Measurements from ENCODE around the gene FBXO15.

The FBXO15 gene

DNA sequence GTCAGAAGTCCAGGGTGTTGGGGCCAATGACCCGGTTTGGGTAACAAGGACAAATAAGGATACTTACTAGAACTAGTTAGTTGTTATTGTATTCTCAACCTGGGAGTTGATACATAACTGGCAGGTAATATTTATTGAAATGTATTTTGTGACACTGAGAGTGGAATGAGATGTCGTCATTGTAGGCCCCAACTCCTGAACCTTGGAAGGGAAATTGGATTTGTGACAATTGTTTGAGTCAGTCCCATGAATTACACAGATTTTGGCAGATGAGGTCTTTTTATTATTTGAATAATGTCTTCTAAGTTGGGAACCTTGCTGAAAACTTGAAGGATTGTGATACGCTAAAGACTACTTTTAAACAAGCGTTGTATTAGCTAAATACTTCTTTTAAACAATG lies 5.7 kb upstream of the FBXO15 start:
- no peak for DNase-seq (ENCODE audit: low read depth)

DNA sequence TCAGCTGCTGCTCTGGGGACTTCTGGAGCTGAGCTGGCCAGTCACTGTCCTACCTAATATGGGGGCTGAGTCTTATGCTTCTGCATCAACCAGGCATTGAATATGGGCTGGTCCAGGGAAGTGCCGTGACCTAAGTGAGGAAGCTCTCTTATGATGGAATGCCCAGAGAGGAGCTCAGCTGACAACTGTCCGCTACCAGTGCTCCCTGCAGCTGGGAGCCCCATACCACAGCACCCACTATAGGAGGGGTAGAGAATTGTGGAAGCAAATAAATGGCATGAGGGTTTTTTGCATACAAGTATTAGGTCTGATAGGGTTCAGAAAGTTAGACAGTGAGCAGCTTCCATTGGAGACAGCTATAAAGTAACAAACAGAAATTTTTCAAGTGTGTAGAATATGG lies 5.2 kb upstream of the FBXO15 start:
- no peak for DNase-seq (ENCODE audit: low read depth)

DNA sequence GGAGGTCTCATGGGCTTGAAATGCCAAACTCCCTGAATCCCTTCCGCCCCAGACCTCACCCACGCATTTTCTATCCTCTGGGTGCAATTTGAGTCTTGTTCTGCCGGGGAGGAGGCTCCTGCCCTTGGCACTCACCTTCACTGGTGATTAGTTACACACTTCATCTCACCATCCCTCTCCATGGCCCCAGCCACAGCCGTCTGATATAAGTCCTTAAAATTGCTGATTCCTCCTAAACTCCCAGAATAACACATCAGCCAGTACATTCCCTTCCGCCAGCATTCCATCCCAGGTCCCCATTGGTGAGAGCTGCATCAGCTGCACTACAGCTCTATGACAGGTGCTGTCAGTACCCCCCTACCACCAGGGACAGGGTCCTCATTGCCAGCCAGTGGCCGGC lies 4.6 kb upstream of the FBXO15 start:
- no peak for DNase-seq (ENCODE audit: low read depth)

DNA sequence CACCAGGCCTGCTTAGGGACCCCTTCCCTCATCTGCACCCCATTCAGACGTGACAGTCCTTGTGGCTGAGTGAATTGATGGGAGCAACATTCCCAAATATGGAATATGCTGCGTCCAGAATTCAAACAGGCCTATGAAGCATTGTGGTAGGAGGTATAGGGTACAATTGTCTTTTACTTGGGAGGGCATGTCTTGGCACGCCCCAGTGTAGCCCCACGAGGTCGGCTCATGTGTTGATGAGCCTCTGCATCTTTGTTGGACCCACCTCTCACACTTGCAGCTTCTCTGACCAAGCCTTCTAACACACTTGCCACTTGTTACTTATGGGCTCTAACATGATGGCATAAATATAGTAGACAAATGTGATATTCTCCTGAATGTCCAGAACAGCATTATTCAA lies 2.2 kb upstream of the FBXO15 start:
- no peak for DNase-seq (ENCODE audit: low read depth)

DNA sequence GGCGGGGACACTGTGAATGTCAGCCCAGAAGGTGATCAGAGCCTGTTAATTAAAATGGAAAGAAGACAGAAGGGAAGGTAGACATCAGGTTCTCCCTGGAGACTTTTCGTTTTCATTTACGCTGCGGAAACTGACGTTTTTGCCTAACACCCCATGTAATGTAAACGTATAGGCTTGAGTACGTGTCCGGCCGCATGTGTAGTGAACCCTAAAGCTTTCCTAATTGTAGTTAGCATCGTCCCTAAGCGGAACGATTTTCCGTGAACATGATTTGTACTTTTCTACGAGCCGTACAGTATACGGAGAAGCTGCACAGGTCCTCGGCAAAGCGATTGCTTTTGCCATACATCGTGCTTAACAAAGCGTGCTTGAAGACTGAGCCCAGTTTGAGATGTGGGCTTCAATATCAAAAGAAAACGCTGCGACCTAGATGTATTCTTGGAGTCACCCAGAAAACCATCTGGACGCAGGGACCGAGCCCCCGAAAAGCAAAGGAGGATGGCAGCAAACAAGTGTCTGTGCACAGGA lies 973 bp upstream of the FBXO15 start:
- no peak for DNase-seq (ENCODE audit: low read depth)

DNA sequence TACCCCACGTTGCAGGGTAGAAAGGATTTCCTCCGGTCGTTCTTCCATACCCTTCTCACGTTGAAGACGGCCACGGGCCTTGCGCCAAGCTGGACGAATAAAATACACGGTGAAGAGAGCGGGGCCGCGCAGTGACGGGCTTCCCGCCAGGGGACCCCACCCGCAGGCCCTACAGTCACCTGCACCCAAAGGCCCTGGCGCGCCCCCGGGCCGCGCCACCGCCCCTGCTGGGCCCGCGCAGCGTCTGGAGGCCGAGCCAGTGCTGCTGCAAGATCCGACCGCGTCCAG lies 199 bp downstream of the FBXO15 start:
- DNase-seq (ENCODE audit: low read depth) = no peak

DNA sequence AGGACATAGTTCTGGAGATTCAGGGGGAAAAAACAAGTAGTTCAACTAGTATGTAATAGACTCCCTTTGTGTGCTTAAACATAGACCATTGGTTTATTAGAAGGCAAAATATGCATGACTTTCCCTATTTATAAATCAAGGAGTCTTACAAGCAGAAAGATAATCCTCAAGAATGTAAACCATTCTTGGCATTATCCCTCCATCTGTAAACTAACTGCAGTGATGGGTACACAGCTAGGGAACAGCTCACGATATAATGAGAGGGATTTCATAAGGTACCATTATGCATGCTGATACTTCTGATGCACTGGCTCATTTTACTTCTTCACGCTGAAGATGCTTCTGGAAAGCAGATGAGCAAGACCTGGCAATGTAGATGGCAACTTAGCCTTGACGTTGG lies 878 bp downstream of the FBXO15 start:
- peak; percentile 46 for DNase-seq (ENCODE audit: low read depth)

DNA sequence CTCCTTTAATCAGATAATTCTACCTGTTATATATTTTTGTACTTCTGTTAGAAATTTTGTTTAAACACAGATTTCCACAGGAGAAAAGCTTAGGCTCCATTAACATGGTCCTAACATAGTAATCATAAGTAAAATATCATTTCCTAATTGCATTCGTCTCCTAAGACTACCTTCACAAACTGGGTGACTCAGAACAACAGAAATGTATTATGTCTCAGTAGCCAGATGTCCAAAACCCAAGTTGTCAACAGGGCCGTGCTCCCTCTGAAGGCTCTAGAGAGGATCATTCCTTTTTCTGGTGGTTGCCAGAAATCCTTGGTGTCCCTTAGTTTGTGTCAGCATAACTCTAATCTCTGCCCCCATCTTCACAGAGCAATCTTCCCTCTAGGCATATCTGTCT lies 5.4 kb downstream of the FBXO15 start:
- DNase-seq (ENCODE audit: low read depth) = no peak

DNA sequence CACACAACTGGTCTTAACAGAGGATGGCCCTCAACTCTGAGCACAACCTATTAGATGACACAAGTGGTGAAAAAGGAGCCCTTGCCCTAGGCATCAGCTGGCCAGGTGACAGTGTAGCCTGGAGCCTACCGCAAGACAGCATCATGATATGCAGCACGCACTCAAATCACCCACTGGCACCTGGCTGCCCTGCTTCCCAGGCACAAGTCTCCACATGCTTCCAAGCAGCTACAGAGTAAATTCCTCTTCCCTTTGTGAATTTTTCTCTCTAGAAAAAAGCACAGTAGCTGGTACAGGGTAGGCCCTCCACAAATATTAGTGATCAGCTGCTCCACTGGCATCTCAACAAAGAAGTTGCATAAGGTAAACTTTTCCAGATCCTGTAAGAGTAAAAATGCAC lies 6.0 kb downstream of the FBXO15 start:
- no peak for DNase-seq (ENCODE audit: low read depth)

DNA sequence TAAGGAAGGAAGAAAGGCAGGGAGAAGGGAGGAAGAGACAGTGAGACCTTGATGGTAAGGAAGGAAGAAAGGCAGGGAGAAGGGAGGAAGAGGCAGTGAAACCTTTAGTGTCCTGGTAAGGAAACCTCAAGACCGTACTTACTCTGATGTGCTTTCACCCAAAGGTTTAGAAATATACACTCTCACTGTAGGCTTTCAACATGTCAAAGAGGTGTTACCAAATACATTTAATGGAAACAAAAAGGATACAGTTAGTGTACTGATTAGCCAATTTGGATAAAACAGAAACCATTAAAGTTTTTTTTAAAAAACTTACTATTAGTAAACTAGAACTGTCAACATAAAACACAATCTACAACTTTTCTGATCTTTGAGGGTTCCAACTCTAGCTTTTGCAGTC lies 7.1 kb downstream of the FBXO15 start:
- no peak for DNase-seq (ENCODE audit: low read depth)

DNA sequence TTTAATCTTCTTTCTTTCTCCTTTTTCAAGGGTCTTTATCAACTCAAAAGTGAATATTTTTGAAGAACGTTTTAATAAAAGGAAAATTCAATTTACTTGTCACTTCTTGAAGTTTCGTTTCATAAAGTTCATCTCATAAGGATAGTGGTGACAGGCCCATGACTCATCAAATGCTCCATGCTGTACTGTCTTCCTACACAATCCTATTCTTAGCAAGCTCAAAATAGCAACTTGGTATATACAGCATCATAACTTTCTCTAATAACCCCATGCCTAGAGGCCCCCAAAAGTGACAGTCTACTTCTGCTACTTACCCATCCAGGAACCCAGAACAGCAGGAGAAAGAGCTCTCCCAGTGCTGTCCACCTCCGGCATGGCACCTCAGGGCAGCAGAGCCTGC lies 7.7 kb downstream of the FBXO15 start:
- no peak for DNase-seq (ENCODE audit: low read depth)

DNA sequence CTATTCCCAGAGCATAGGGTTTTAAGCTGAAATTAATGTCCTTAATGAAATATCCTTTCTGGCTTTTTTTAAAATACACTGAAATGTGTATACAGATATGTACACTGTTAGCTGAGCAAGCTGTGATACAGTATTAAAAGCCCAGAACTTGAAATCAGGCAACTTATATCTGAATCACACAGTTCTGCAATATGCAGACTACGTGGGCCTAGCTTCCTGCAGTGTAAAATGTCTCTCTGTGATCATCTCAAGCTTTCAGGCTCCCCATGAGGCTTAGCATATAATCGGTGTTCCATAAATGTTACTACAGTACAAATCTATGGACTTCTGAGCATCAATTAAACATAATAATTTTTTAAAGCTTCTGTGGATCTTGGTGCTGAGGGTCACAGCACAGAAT lies 8.2 kb downstream of the FBXO15 start:
- DNase-seq (ENCODE audit: low read depth) = no peak

DNA sequence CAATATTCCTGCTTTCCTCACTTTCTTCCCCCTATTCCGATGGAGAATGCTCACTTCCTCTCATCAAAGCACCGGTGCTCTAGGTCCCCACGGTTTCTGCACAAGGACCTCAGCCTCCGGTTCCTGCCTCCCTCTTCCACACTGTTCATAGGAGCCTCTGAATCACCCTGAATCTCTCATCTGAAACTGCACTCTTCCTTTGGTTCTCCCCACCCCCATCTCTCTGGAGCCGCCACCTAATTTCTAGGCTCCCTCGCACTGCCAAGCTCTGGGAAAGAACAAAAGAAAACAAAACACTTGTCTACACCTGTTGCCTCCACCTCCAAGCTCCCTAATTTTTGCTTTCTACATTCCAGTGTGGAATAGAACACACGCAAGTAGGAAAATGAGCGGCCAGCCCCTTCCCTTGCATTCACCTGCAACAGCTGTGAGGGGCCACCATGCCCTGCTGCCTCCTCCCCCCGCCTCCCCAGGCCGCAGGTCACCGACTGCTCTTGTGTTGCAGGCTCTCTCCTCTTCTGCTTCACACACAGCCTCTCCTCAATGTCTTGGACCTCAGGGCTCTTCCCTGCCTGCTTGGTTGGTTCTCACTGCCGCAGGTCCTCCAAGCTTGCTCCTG lies 9.6 kb downstream of the FBXO15 start:
- DNase-seq (ENCODE audit: low read depth) = no peak

DNA sequence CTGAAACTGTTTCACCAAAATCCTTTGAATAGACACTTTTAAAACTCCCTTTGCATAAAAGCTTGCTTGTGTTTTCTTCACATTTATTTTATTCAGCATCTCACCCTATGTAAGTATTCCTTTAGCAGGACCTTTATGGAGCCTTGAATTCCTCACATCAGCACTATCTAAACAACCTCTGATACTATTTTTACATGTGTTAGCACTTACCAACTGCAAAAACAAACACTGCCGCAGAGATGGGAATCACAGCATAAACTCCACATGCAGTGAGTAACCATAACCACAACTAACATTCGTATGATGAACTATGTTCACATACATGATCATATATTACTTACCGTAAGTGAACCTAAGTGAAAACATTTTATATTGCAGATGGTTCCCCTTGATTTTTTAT lies 15.4 kb downstream of the FBXO15 start:
- no peak for DNase-seq (ENCODE audit: low read depth)

DNA sequence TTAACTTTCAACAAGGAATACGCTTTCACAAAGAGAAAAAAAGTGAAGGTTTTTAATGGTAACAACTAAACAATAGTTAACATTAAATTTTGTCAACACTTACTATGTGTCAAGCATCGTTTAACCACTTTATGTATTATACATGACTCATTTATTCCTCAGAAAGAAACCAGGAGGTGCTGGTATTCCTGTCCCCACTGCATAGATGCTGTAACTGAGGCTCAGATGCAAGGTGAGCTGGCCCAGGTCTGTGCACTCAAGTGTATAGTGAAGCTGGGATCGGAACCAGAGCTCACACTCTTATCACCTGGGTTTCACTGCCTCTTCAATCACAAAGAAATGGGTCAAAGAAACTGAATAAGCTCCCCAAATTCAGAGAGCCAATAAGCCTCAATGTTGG lies 16.5 kb downstream of the FBXO15 start:
- DNase-seq (ENCODE audit: low read depth) = no peak

DNA sequence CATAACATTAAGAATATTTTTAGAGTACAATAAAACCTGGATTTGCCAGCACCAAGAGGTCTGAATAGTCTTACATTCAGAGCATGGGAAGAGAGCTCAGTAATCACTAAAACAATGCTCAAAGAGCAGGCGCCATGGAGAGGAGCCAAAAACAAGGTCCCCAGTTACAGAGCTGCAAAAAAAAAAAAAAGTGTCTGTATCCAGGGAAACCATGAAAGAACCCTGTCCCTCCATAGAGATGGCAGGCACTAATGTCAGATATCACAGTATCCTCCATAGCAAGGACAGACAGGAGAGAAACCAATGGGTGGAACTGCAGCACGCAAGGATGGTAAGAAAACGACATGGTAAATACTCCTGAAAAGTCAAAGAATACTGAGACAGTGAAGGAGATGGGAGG lies 19.5 kb downstream of the FBXO15 start:
- DNase-seq (ENCODE audit: low read depth) = no peak

DNA sequence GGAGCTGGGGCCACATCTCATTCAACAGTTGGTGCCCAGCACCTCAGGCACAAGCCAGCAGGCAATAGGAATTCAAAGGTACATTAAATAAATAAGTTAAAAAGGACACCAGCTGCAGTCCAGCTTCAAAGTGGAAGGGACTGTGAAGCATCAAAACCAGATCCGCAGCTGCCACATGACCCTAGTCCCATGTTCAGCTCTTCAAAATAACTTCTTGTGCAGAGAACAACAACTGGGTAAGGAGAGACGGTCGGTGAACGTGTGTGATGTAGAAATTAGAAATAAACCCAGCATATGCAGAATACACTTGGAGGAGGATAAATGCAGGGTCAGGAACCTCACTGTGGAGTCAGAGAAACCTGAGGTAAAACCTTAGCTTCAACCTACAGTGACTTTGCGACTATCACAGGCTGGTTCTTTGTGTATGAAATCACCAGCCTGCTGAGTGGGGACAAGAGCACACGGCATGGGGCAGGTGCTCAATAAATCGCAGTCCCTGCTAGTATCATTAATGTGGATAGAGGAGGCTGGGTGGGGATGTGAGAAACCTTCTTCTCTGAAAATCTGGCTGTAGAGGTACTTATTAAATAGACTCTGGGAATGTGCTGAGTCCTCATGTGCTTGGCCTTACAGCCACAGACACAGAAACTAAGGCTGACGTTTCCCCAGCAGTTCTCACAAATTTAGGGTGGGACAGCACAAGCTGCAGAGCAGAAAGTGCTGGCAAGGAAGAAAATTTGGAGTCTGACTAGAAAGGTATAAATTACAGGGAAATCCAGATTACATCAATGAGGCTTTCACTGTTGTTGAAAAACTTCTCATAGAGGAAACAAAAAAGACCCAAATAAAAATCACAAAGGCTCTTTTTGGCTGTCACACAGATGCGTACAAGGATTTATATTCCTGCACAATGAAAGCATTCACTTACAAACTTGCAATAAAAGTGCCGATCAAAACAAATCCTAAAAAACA lies 20.7 kb downstream of the FBXO15 start:
- no peak for DNase-seq (ENCODE audit: low read depth)

DNA sequence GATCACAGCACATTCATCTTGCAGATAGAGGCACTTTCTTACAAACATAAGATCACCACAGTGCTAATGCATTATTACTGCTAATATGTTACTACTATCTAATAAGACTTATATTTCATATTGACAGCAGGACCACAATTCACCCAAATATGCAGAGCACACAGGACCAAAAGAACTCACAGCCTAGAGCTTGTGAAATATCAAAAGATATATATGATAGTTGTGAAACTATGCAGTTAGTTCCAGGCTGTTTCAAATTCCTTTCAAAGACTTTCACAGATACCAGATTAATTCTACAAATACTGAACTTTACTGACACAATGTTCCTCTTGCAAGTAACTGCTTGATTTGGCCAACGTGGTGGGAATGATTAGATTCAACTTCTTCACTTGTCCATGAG lies 23.0 kb downstream of the FBXO15 start:
- DNase-seq (ENCODE audit: low read depth) = no peak

DNA sequence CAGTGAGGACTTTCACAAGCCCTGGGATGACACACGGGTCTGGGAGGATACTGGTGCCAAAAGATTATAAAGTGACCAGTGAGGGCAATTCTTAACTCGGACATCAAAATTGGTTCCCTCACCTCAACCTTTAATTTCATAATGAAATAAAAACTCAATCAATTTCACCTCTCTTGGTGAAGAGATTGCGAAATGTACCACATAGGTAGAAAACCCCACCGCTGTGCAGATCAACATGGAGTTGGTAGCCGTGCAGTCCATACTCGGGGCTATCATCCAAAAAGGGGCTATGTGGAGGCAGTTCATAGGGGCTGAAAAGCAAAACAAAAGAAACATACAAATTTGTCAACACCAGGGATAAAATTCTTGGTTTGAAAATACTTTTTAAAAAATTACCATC lies 24.4 kb downstream of the FBXO15 start:
- DNase-seq (ENCODE audit: low read depth) = no peak

DNA sequence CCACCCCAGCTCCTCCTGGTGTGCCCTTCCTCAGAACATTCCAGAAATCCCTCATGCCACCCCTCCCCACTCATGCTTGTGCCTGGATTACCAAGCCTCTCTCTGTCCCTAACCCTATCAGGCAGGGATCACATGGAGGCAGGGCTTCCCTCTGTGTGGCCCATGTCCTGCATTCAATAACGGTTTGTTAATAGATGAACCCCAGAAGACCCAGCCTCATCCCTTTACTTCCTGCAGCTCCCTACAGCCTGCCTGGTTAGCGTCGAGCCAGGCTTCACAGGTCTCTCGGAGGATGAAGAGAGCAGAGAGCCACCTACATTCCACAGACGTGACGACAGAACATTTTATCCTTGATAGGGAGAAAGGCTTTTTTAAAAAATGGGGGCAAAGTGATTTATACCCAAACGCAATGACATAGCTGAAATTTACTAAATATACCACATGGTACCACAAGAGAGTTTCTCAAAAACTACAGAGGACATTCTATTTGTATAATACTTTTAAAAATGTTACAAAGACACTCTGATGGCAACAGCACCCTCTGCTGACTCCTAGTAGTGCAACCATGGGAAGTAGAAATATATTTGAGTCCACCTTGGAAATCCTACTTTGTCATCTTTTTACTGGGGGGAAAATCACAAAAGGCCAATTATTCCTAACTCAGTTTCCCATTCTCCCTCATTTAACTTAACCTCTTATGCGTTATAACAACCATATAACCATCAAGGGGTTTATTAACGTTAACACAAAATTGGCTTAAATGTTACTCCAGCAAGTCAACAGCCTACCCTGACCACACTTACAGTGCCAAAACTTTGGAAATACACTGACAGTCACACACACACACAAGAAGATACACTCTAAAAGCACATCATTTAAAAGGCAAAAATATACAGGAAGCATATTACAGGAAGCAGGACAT lies 30.7 kb downstream of the FBXO15 start:
- peak; percentile 8 for DNase-seq (ENCODE audit: low read depth)

DNA sequence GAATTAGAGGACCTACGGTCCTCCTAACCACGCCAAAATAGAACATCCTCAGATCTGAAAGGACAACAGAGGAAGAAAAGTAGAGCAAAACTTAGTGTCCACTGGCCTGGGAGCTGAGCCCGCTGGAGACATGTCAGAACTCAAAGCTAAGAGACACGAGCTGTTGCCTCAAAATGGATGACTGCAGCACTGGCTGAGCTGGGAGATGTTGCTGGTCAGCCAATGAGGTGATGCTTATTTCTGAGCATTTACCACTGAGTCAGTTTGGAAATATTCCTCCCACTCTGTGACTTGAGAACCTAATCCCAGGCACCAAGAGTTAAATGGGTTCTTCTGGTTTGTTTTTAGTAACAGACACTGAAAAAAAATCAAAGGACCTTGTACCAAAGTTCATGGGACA lies 32.6 kb downstream of the FBXO15 start:
- DNase-seq (ENCODE audit: low read depth) = peak; percentile 19

DNA sequence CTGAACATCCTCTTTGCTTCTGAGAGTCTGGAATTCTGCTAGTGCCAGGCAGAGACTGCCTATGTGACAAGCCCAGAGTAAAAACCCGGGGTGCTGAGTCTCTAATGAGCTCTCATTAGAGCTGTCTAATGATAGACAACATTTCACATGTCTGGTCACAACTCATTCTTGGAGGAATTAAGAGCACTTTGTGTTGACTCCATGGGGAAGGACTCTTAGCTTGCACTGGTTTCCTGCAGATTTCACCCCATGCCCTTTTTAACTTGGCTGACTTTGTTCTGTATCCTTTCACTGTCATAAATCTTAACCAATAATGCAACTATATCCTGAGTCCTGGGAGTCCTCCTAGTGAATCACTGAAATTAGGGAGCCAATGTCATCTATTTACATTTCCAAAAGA lies 33.5 kb downstream of the FBXO15 start:
- DNase-seq (ENCODE audit: low read depth) = no peak

DNA sequence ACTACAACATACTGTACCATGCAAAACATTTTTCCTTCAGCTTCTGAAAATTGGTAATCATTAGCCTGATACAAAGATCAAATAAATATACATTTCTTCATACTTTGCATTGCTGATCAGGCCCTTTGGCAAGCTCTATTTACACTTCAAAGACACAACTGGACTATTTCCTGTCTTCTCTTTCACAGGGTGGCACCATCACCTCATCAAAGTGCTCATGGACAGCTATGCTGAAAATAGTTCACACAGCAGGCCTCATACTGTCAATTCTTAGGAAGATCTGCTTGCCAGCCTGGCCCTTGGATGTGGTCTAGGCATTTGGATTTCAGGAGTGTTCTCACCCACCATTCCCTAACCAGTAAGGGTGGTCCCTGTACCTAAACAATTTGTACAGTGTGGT lies 33.9 kb downstream of the FBXO15 start:
- DNase-seq (ENCODE audit: low read depth) = no peak
